HG02870 (cell line): ENCODE results near the gene CENPA.

Experiments used
- ATAC-seq: cut with Tn5 transposase; IDR thresholded peaks from one replicate; pipeline ENCODE4 v1.9.1; 2021; ENCODE audit warnings: mild to moderate bottlenecking, moderate library complexity; ENCODE audit not compliant: unreplicated experiment

Gene CENPA

GRCh38 chr2:26838121-26838906 is 52.5 kb downstream of the CENPA start:
- ATAC-seq, result no peak

GRCh38 chr2:26840937-26841610 is 55.2 kb downstream of the CENPA start:
- no peak for ATAC-seq

- no peak for ATAC-seq
Measured at GRCh38 chr2:26843041-26843440, 57.2 kb downstream of the CENPA start.
